ENCODE results near the gene CACNA2D3.

The CACNA2D3 gene

GRCh38 chr3:54642147-54642546, 519.8 kb downstream of the CACNA2D3 start:
- no peak for DNase-seq

GRCh38 chr3:54647721-54648120, 525.4 kb downstream of the CACNA2D3 start:
- no peak for DNase-seq

- no peak for DNase-seq
These were observed 527.2 kb downstream of the CACNA2D3 start for GRCh38 chr3:54649551-54649950.

- no peak for DNase-seq
These were observed 531.3 kb downstream of the CACNA2D3 start for GRCh38 chr3:54653456-54654195.

- DNase-seq: no peak
These were observed 532.4 kb downstream of the CACNA2D3 start for GRCh38 chr3:54654776-54655175.

GRCh38 chr3:54659347-54659746, 537.0 kb downstream of the CACNA2D3 start:
- no peak for DNase-seq

GRCh38 chr3:54660714-54661132, 538.4 kb downstream of the CACNA2D3 start:
- peak; percentile 24 for DNase-seq

GRCh38 chr3:54661151-54661550, 538.8 kb downstream of the CACNA2D3 start:
- DNase-seq: no peak

- DNase-seq: peak; percentile 41
These were observed 541.2 kb downstream of the CACNA2D3 start for GRCh38 chr3:54663501-54664011.

GRCh38 chr3:54665016-54665600, 542.8 kb downstream of the CACNA2D3 start:
- no peak for DNase-seq

GRCh38 chr3:54668236-54668635, 545.9 kb downstream of the CACNA2D3 start:
- no peak for DNase-seq

GRCh38 chr3:54670201-54671000, 548.0 kb downstream of the CACNA2D3 start:
- DNase-seq: no peak

GRCh38 chr3:54671511-54671910, 549.2 kb downstream of the CACNA2D3 start:
- no peak for DNase-seq

GRCh38 chr3:54676087-54676486, 553.7 kb downstream of the CACNA2D3 start:
- no peak for DNase-seq

GRCh38 chr3:54681706-54682105, 559.4 kb downstream of the CACNA2D3 start:
- no peak for DNase-seq

- no peak for DNase-seq
These were observed 562.9 kb downstream of the CACNA2D3 start for GRCh38 chr3:54685213-54685612.

GRCh38 chr3:54691289-54691771, 569.0 kb downstream of the CACNA2D3 start:
- DNase-seq: peak; percentile 49

- DNase-seq: no peak
These were observed 574.0 kb downstream of the CACNA2D3 start for GRCh38 chr3:54696313-54696712.

GRCh38 chr3:54698054-54698453, 575.7 kb downstream of the CACNA2D3 start:
- no peak for DNase-seq

GRCh38 chr3:54703923-54704322, 581.6 kb downstream of the CACNA2D3 start:
- DNase-seq: no peak

GRCh38 chr3:54705730-54706129, 583.4 kb downstream of the CACNA2D3 start:
- DNase-seq: no peak

- no peak for DNase-seq
These were observed 584.4 kb downstream of the CACNA2D3 start for GRCh38 chr3:54706738-54707137.

GRCh38 chr3:54709785-54710184, 587.4 kb downstream of the CACNA2D3 start:
- no peak for DNase-seq
